H1 (cell line): ENCODE measurements around the gene CLEC4E. TPM values are rescaled to one million over a fixed set of nuclear protein-coding genes. Genes with fewer than 3 reads are reported as not detected.
"Not testable (repeated sequence)": the region's sequence is repeated elsewhere in the genome, so short reads cannot be mapped to it uniquely, and the experiment has no call there.

ENCODE experiments used
- CTCF ChIA-PET: fragments of 300-600 bp; sonication (Branson Sonifier 250); formaldehyde crosslinking; loops from one replicate; lab custom pipeline; 2021; ENCODE audit not compliant: partially characterized antibody; lab: Charles Lee
- POLR2A ChIA-PET: fragments of 300-600 bp; sonication (Branson Sonifier 250); formaldehyde crosslinking; loops from one replicate; lab custom pipeline; 2021; ENCODE audit warnings: inconsistent platforms; ENCODE audit not compliant: partially characterized antibody; lab: Charles Lee
- DNase-seq, 2 experiments: peaks; one replicate each; pipeline versions ENCODE4 v3.0.0 to v3.0.0-alpha.2; 2010 to 2022; ENCODE audit warnings: low spot score in 2 of 2, low read depth in 1 of 2, mixed read lengths in 1 of 2
- FAIRE-seq: peaks from 2 replicates; lab custom pipeline; 2011; peaks lifted over from hg19 to GRCh38; lab: Jason Lieb, UNC
- H2AFZ ChIP-seq: 2 replicates; pipeline ENCODE4 v1.8.1; 2012; ENCODE audit warnings: low read length, inconsistent platforms
- H2AK5ac ChIP-seq: 2 replicates; pipeline ENCODE4 v1.6.1; 2013; ENCODE audit warnings: low read depth, low read length
- H2BK120ac ChIP-seq: replicated peaks from 2 replicates; pipeline ENCODE3; 2013; ENCODE audit warnings: low read depth, low read length, inconsistent platforms
- H2BK12ac ChIP-seq: 2 replicates; pipeline ENCODE4 v1.6.1; 2013; ENCODE audit warnings: low read depth, low read length
- H2BK15ac ChIP-seq: 2 replicates; pipeline ENCODE4 v1.6.1; 2013; ENCODE audit warnings: low read length
- H2BK20ac ChIP-seq: 2 replicates; pipeline ENCODE4 v1.6.1; 2013; ENCODE audit warnings: low read length
- H2BK5ac ChIP-seq: 2 replicates; pipeline ENCODE4 v1.6.1; 2013; ENCODE audit warnings: low read depth, low read length
- H3K14ac ChIP-seq: 2 replicates; pipeline ENCODE4 v1.6.1; 2013; ENCODE audit warnings: inconsistent platforms; ENCODE audit not compliant: insufficient read length
- H3K18ac ChIP-seq: 2 replicates; pipeline ENCODE4 v1.6.1; 2013; ENCODE audit warnings: low read length; ENCODE audit errors: extremely low read depth
- H3K23ac ChIP-seq: 2 replicates; pipeline ENCODE4 v1.6.1; 2013; ENCODE audit warnings: inconsistent platforms; ENCODE audit not compliant: insufficient read length
- H3K23me2 ChIP-seq: 2 replicates; pipeline ENCODE4 v1.6.1; 2013; ENCODE audit warnings: low read depth, low read length
- H3K27ac ChIP-seq: 2 replicates; pipeline ENCODE4 v1.6.1; 2011; ENCODE audit warnings: low read depth, low read length, inconsistent platforms
- H3K27me3 ChIP-seq, 4 experiments: replicated peaks in 1 of 4; 1 replicate in 1 of 4; 2 replicates in 3 of 4; pipeline versions ENCODE4 v1.6.1 to v1.8.1; 2011 to 2013; ENCODE audit warnings: low read length in 3 of 4, mild to moderate bottlenecking in 3 of 4, inconsistent platforms in 2 of 4, mixed read lengths in 2 of 4, moderate library complexity in 1 of 4; ENCODE audit not compliant: control insufficient read depth in 3 of 4, insufficient read depth in 3 of 4; ENCODE audit errors: extremely low read depth in 1 of 4
- H3K36me3 ChIP-seq, 4 experiments: 2 replicates each; pipeline versions ENCODE4 v1.6.1 to v1.8.1; 2011 to 2013; ENCODE audit warnings: mild to moderate bottlenecking in 4 of 4, low read length in 3 of 4, moderate library complexity in 2 of 4, control low read depth in 1 of 4, inconsistent platforms in 1 of 4; ENCODE audit not compliant: insufficient read depth in 4 of 4, control insufficient read depth in 2 of 4
- H3K4ac ChIP-seq: replicated peaks from 2 replicates; pipeline ENCODE3; 2013; ENCODE audit warnings: low read length, low read depth, mixed read lengths, inconsistent platforms; ENCODE audit not compliant: insufficient read length
- H3K4me1 ChIP-seq, 4 experiments: replicated peaks in 1 of 4; 1 replicate in 1 of 4; 2 replicates in 3 of 4; pipeline versions ENCODE4 v1.6.1 to v1.8.1; 2011 to 2013; ENCODE audit warnings: low read length in 3 of 4, inconsistent platforms in 2 of 4, mixed read lengths in 1 of 4; ENCODE audit not compliant: insufficient read depth in 4 of 4, control insufficient read depth in 3 of 4
- H3K4me2 ChIP-seq, 2 experiments: 2 replicates each; pipeline versions ENCODE4 v1.6.1 to v1.8.1; 2011 to 2013; ENCODE audit warnings: low read depth in 2 of 2, low read length in 2 of 2, control low read depth in 1 of 2, inconsistent platforms in 1 of 2, mild to moderate bottlenecking in 1 of 2; ENCODE audit not compliant: insufficient read depth in 1 of 2
- H3K4me3 ChIP-seq, 4 experiments: fragments of 200-600, 300-600 bp in 1 of 4; sonication (generic), shearing (Covaris generic), sonication (Bioruptor Twin) in 1 of 4; 2 replicates each; pipeline versions ENCODE4 v1.5.1 to v1.8.1; 2011 to 2016; ENCODE audit warnings: low read length in 4 of 4, low read depth in 3 of 4, control low read depth in 2 of 4, inconsistent platforms in 2 of 4, mild to moderate bottlenecking in 2 of 4, mixed read lengths in 1 of 4, moderate library complexity in 1 of 4; ENCODE audit not compliant: insufficient read depth in 2 of 4; ENCODE audit errors: extremely low read depth in 1 of 4
- H3K56ac ChIP-seq: replicated peaks from 2 replicates; pipeline ENCODE3; 2013; ENCODE audit warnings: low read depth, mild to moderate bottlenecking, mixed read lengths, low read length, inconsistent platforms; ENCODE audit not compliant: insufficient read length
- H3K79me1 ChIP-seq: 2 replicates; pipeline ENCODE4 v1.6.1; 2013; ENCODE audit warnings: low read depth, low read length, control low read depth
- H3K79me2 ChIP-seq, 2 experiments: 2 replicates each; pipeline versions ENCODE4 v1.6.1 to v1.8.1; 2012 to 2013; ENCODE audit warnings: low read length in 2 of 2, mild to moderate bottlenecking in 2 of 2, inconsistent platforms in 1 of 2; ENCODE audit not compliant: insufficient read depth in 2 of 2, control insufficient read depth in 1 of 2
- H3K9ac ChIP-seq, 4 experiments: replicated peaks in 1 of 4; 1 replicate in 1 of 4; 2 replicates in 3 of 4; pipeline versions ENCODE4 v1.6.1 to v1.8.1; 2011 to 2013; ENCODE audit warnings: low read depth in 3 of 4, low read length in 3 of 4, control low read depth in 2 of 4, mild to moderate bottlenecking in 2 of 4, moderate library complexity in 2 of 4, inconsistent platforms in 1 of 4; ENCODE audit errors: extremely low read depth in 1 of 4
- H3K9me3 ChIP-seq, 2 experiments: 2 replicates each; pipeline versions ENCODE4 v1.6.1 to v1.8.1; 2012 to 2013; ENCODE audit warnings: mild to moderate bottlenecking in 2 of 2, moderate library complexity in 2 of 2, control low read depth in 1 of 2, inconsistent platforms in 1 of 2, low read depth in 1 of 2, low read length in 1 of 2, mixed read lengths in 1 of 2; ENCODE audit not compliant: insufficient read depth in 2 of 2
- H4K20me1 ChIP-seq, 2 experiments: replicated peaks in 1 of 2; 2 replicates each; pipeline versions ENCODE3 to v1.8.1; 2011 to 2013; ENCODE audit warnings: inconsistent platforms in 2 of 2, low read length in 2 of 2, mild to moderate bottlenecking in 1 of 2; ENCODE audit not compliant: insufficient read depth in 2 of 2, control insufficient read depth in 1 of 2
- H4K5ac ChIP-seq: 2 replicates; pipeline ENCODE4 v1.6.1; 2013; ENCODE audit warnings: low read length, low read depth, mixed read lengths, inconsistent platforms; ENCODE audit not compliant: insufficient read length
- H4K8ac ChIP-seq: 2 replicates; pipeline ENCODE4 v1.8.0; 2013; ENCODE audit warnings: mild to moderate bottlenecking, moderate library complexity, low read length, inconsistent platforms; ENCODE audit not compliant: insufficient read depth; ENCODE audit errors: extremely low read depth
- H4K91ac ChIP-seq: replicated peaks from 2 replicates; pipeline ENCODE3; 2013; ENCODE audit warnings: low read length, mixed read lengths, inconsistent platforms; ENCODE audit not compliant: insufficient read length
- RAD21 ChIP-seq, 2 experiments: IDR thresholded peaks in 1 of 2; conservative IDR thresholded peaks in 1 of 2; 2 replicates each; pipeline ENCODE4 v1.6.1; 2011; ENCODE audit warnings: low read depth in 2 of 2, low read length in 2 of 2, improper control_type of control experiment in 1 of 2, inconsistent platforms in 1 of 2, mild to moderate bottlenecking in 1 of 2, moderate library complexity in 1 of 2
- WGBS, 2 experiments: shearing (Covaris generic) in 1 of 2; methylation state at CpG; one replicate each; pipeline versions ENCODE4 v1.1.6 to v1.1.7; 2013 to 2015; ENCODE audit warnings: low lambda C conversion rate in 2 of 2, mixed read lengths in 2 of 2, inconsistent platforms in 1 of 2, low coverage in 1 of 2, missing lambda C conversion rate in 1 of 2; ENCODE audit not compliant: insufficient replicate concordance in 2 of 2, insufficient coverage in 1 of 2, insufficient read length in 1 of 2; ENCODE audit errors: extremely low coverage in 1 of 2, missing lambda C conversion rate in 1 of 2; 5-methylcytosine and 5-hydroxymethylcytosine counted together
- polyA plus RNA-seq, 7 experiments: library from polyadenylated mRNA; depleted of rRNA in 3 of 7; stranded (reverse) in 5 of 7; unstranded in 2 of 7; fragments of >200 nt in 5 of 7; fragments of 200-250 nt in 2 of 7; gene quantifications; 1 replicate in 5 of 7; 2 replicates in 1 of 7; 4 replicates in 1 of 7; pipeline versions ENCODE4 v1.2.1 to v1.2.3, GENCODE V29; 2011 to 2013; ENCODE audit warnings: missing spikeins in 2 of 7, mixed read lengths in 2 of 7
- total RNA-seq: library from RNA; stranded (reverse); fragmentation: NEBNext Ultra II Directional; extraction: Animal tissue kit (Norgen Biotek cat#: 25700); gene quantifications from 2 replicates; pipeline ENCODE4 v1.2.1, GENCODE V29; 2021
- TF ChIP-seq, protein P1 (sequence below), 3 experiments: IDR thresholded peaks; 1 replicate in 2 of 3; 2 replicates in 1 of 3; pipeline versions ENCODE4 v1.5.1 to v1.6.1; 2011; ENCODE audit warnings: low read length in 3 of 3, mild to moderate bottlenecking in 3 of 3, inconsistent platforms in 2 of 3, low read depth in 1 of 3, moderate library complexity in 1 of 3; ENCODE audit not compliant: insufficient read depth in 1 of 3; ENCODE audit errors: control extremely low read depth in 1 of 3

Gene CLEC4E
- total and polyA plus RNA-seq, 2 of the 8 experiments (the other 6 are each of a cell fraction or from before 2014, with no cell fraction given), result 0.03 TPM; not detected in 1

DNA sequence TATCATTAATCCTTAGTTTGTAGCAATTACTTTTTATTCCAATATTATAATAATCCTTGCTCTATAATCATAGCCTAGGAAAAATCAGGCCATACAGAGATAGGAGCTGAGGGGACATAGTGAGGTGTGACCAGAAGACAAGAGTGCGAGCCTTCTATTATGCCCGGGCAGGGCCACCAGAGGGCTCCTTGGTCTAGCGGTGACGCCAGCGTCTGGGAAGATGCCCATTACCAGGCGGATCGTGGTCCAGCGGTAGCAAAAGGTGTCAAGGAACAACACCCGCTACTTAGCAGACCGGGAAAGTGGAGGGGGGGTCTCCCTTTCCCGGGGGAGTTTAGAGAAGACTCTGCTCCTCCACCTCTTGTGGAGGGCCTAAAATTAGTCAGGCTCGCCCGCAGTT lies 43.8 kb upstream of the CLEC4E start:
- H3K9me3 ChIP-seq, H2AFZ ChIP-seq, H2BK12ac ChIP-seq, H3K9ac ChIP-seq, H3K23ac ChIP-seq, H3K14ac ChIP-seq, H4K8ac ChIP-seq, POLR2A ChIA-PET, H3K4ac ChIP-seq, H2BK120ac ChIP-seq, H2BK20ac ChIP-seq, H4K5ac ChIP-seq, H3K4me3 ChIP-seq, H3K4me1 ChIP-seq, H4K91ac ChIP-seq, H2BK15ac ChIP-seq, H2AK5ac ChIP-seq, H3K27ac ChIP-seq, H3K79me2 ChIP-seq, H3K18ac ChIP-seq, H3K27me3 ChIP-seq, H3K79me1 ChIP-seq, H3K56ac ChIP-seq, H2BK5ac ChIP-seq, H3K36me3 ChIP-seq, FAIRE-seq, H3K23me2 ChIP-seq, H3K4me2 ChIP-seq, H4K20me1 ChIP-seq: not testable (repeated sequence)
- peak in 1 of 2 experiments; percentile 63 for DNase-seq
- WGBS, 2 experiments, result 96% methylated on average over 11 of the region's 13 CpGs; no CpG with 5 or more reads in 1 of the 2 experiments
- CTCF ChIA-PET, result interaction anchor here (0.7 to 1.2 kb wide), 8 partner anchors 14 to 307 kb away, joined by 3 to 5 read pairs (median 3); no protein-coding TSS in a partner anchor
- peak; percentile 37 to 42; a peak in 3 of 4 replicates for TF ChIP-seq RAD21 (IDR thresholded peaks at IDR 0.05 in 1 of 2, conservative IDR thresholded peaks at IDR 0.05 in 1 of 2; ENCODE audit: low read depth in 2 of 2, low read length in 2 of 2)
- TF ChIP-seq, protein P1, sequence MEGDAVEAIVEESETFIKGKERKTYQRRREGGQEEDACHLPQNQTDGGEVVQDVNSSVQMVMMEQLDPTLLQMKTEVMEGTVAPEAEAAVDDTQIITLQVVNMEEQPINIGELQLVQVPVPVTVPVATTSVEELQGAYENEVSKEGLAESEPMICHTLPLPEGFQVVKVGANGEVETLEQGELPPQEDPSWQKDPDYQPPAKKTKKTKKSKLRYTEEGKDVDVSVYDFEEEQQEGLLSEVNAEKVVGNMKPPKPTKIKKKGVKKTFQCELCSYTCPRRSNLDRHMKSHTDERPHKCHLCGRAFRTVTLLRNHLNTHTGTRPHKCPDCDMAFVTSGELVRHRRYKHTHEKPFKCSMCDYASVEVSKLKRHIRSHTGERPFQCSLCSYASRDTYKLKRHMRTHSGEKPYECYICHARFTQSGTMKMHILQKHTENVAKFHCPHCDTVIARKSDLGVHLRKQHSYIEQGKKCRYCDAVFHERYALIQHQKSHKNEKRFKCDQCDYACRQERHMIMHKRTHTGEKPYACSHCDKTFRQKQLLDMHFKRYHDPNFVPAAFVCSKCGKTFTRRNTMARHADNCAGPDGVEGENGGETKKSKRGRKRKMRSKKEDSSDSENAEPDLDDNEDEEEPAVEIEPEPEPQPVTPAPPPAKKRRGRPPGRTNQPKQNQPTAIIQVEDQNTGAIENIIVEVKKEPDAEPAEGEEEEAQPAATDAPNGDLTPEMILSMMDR (IDR thresholded peaks at IDR 0.05; ENCODE audit: control extremely low read depth in 1 of 3, insufficient read depth in 1 of 3, low read depth in 1 of 3, low read length in 3 of 3), result peak; percentile 13 to 31 (median 22); a peak in 3 of 4 replicates
